Measurements from ENCODE around the gene SDHAF2. TPM values are rescaled to one million over a fixed set of nuclear protein-coding genes. Genes with fewer than 3 reads are reported as not detected.

The SDHAF2 gene
- total and polyA plus RNA-seq, 2 of the 13 experiments (the other 11 are each of a cell fraction or from before 2014, with no cell fraction given), result 44.2 to 70.4 TPM

- POLR2A ChIA-PET, result interaction anchor here (1.4 kb wide), 1 partner anchor 25 kb away, joined by 4 read pairs; no protein-coding TSS in a partner anchor
Observed at GRCh38 chr11:61487342-61488025, 57.6 kb downstream of the SDHAF2 start.

More at GRCh38 chr11:61487342-61488025, 57.6 kb downstream of the SDHAF2 start:
- Histone ChIP-seq H3K4me2 (ENCODE audit: low read depth, low read length) (no peak overlapping the region), H3K27ac (ENCODE audit: extremely low read length, insufficient read depth, low read length) (no peak overlapping the region), H3K9ac (ENCODE audit: insufficient read depth, low read depth, low read length) (no peak overlapping the region), H3K36me3 (replicated peaks in 1 of 2; ENCODE audit: control insufficient read depth in 1 of 2, insufficient read depth in 2 of 2, low read length in 2 of 2) (no peaks in the 10 kb centered on the region), H3K27me3 (ENCODE audit: control insufficient read depth in 1 of 2, insufficient read depth in 2 of 2, low read length in 2 of 2) (peaks cover 0 to 26% of the 10 kb centered on the region in 2 experiments), H2AFZ (ENCODE audit: low read length) (no peak overlapping the region), H4K20me1 (ENCODE audit: insufficient read depth, low read length) (no peaks in the 10 kb centered on the region), H3K4me3 (replicated peaks in 1 of 3; ENCODE audit: insufficient read depth in 1 of 3, low read depth in 2 of 3, low read length in 3 of 3) (no peak overlapping the region), H3K79me2 (ENCODE audit: insufficient read depth, low read length) (no peaks in the 10 kb centered on the region), H3K4me1 (ENCODE audit: insufficient read depth, low read length) (peaks cover 55% of the 10 kb centered on the region), H3K9me3 (ENCODE audit: low read length) (no peaks in the 10 kb centered on the region)
- no TSS peak for BruUV-seq (replicated peaks)
- no peak for FAIRE-seq
- in situ Hi-C loops (cut with HindIII; ENCODE audit: extremely low pct_ligation_motif_present, low pct_unique_long_range_greater_than_20kb) (no loop called here), intact Hi-C loops (cut with micrococcal nuclease; ENCODE audit: unreplicated experiment) (no loop called here)
- TF ChIP-seq ZNF768 (CRISPR knock-in tag; IDR thresholded peaks at IDR 0.05) (peak; percentile 82), ZFP1 (CRISPR knock-in tag; IDR thresholded peaks at IDR 0.05) (no peak), ATF6 (CRISPR knock-in tag; conservative IDR thresholded peaks at IDR 0.05) (no peak)
- CTCF ChIA-PET (ENCODE audit: low intra/inter-chr PET ratio, low total read pairs), result no interaction called here
- no peak for DNase-seq (ENCODE audit: low spot score)
- no peak for ATAC-seq
- 77% methylated on average over 3 of the region's 4 CpGs for WGBS (ENCODE audit: low lambda C conversion rate)
